WERI-Rb-1 (cell line): ENCODE data around the gene GNAZ.

Source experiments
- DNase-seq: peaks from one replicate; pipeline ENCODE4 v3.0.0-alpha.2; 2020
- H3K27ac ChIP-seq: fragments of 250-450 bp; sonication (Bioruptor Pico); 2 replicates; pipeline ENCODE4 v1.5.1; 2020; ENCODE audit warnings: mild to moderate bottlenecking, moderate library complexity
- H3K27me3 ChIP-seq: fragments of 250-450 bp; sonication (Bioruptor Pico); 2 replicates; pipeline ENCODE4 v1.5.1; 2021; ENCODE audit warnings: mild to moderate bottlenecking, low read depth, moderate library complexity; ENCODE audit not compliant: insufficient read depth, severe bottlenecking
- H3K36me3 ChIP-seq: fragments of 250-450 bp; sonication (Bioruptor Pico); 2 replicates; pipeline ENCODE4 v1.5.1; 2020; ENCODE audit warnings: mild to moderate bottlenecking, moderate library complexity
- H3K4me3 ChIP-seq: 2 replicates; pipeline ENCODE4 v1.5.1; 2011; ENCODE audit warnings: low read depth, mild to moderate bottlenecking, control low read depth, low read length
- H3K9me3 ChIP-seq: fragments of 250-450 bp; sonication (Bioruptor Pico); 2 replicates; pipeline ENCODE4 v1.5.1; 2021; ENCODE audit warnings: mild to moderate bottlenecking, moderate library complexity; ENCODE audit not compliant: severe bottlenecking
- CTCF ChIP-seq: IDR thresholded peaks from 2 replicates; pipeline ENCODE4 v1.5.1; 2011; ENCODE audit warnings: low read depth, mild to moderate bottlenecking, control low read depth, inconsistent platforms, low read length

GNAZ gene

GRCh38 chr22:23144432-23144831 is 74.1 kb downstream of the GNAZ start:
- no peak for DNase-seq
- Histone ChIP-seq H3K27ac (no peak overlapping the region), H3K9me3 (no peaks in the 10 kb centered on the region), H3K27me3 (no peaks in the 10 kb centered on the region), H3K36me3 (no peaks in the 10 kb centered on the region), H3K4me3 (no peak overlapping the region)
- no peak for TF ChIP-seq CTCF

- Histone ChIP-seq H3K4me3 (no peak within 1 kb of the TSS), H3K27ac (no peak within 1 kb of the TSS), H3K9me3 (no peaks in the 10 kb centered on the region), H3K36me3 (no peaks in the 10 kb centered on the region), H3K27me3 (no peaks in the 10 kb centered on the region)
- TF ChIP-seq CTCF = no peak
- peak; percentile 44 for DNase-seq
Observed at GRCh38 chr22:23144932-23145877, 74.9 kb downstream of the GNAZ start, which contains the start of gene RAB36. Gene RAB36 (plus strand): TSS chr22:23145477. CDS start chr22:23146617, 1,140 bp downstream.

- Histone ChIP-seq H3K36me3 (no peaks in the 10 kb centered on the region), H3K9me3 (no peaks in the 10 kb centered on the region), H3K27ac (no peak overlapping the region), H3K4me3 (no peak overlapping the region), H3K27me3 (no peaks in the 10 kb centered on the region)
- DNase-seq = no peak
- TF ChIP-seq CTCF = no peak
Observed at GRCh38 chr22:23145878-23146470, 75.7 kb downstream of the GNAZ start.

GRCh38 chr22:23146478-23147205 is 76.3 kb downstream of the GNAZ start:
- no peak for DNase-seq
- no peaks in the 10 kb centered on the region for H3K27me3 ChIP-seq
- no peak for TF ChIP-seq CTCF

GRCh38 chr22:23147617-23148387 is 77.5 kb downstream of the GNAZ start:
- no peak overlapping the region for H3K4me3 ChIP-seq
- H3K27me3 ChIP-seq = no peaks in the 10 kb centered on the region
- H3K9me3 ChIP-seq = no peaks in the 10 kb centered on the region
- H3K27ac ChIP-seq = no peak overlapping the region
- no peaks in the 10 kb centered on the region for H3K36me3 ChIP-seq
- TF ChIP-seq CTCF = no peak
- no peak for DNase-seq

More at GRCh38 chr22:23146478-23147205, 76.3 kb downstream of the GNAZ start:
- Histone ChIP-seq H3K36me3 (no peaks in the 10 kb centered on the region), H3K9me3 (no peaks in the 10 kb centered on the region), H3K4me3 (no peak overlapping the region), H3K27ac (no peak overlapping the region)
